Renal cortex interstitium (tissue), 11 donors: ENCODE measurements around the gene CNTNAP5. TPM values are rescaled to one million over a fixed set of nuclear protein-coding genes. Genes with fewer than 3 reads are reported as not detected.
A peak's percentile ranks its signal among the peaks of the same experiment; 100 is the strongest.
"Not testable (repeated sequence)": the region's sequence is repeated elsewhere in the genome, so short reads cannot be mapped to it uniquely, and the experiment has no call there.

Experiments used
- DNase-seq, 11 donors: peaks; one replicate each; pipeline ENCODE4 v3.0.0-alpha.2; 2013; ENCODE audit warnings: low read depth in 9 of 11, low spot score in 4 of 11; ENCODE audit errors: extremely low read depth in 1 of 11
- polyA plus RNA-seq, 3 donors: library from polyadenylated mRNA; unstranded; fragments of 120-200 nt; gene quantifications; one replicate each; pipeline ENCODE4 v1.2.1, GENCODE V29; 2013; ENCODE audit not compliant: insufficient read length in 3 of 3

The CNTNAP5 gene
- polyA plus RNA-seq, 3 donors = 0.03 to 0.04 TPM; not detected in 1

DNA sequence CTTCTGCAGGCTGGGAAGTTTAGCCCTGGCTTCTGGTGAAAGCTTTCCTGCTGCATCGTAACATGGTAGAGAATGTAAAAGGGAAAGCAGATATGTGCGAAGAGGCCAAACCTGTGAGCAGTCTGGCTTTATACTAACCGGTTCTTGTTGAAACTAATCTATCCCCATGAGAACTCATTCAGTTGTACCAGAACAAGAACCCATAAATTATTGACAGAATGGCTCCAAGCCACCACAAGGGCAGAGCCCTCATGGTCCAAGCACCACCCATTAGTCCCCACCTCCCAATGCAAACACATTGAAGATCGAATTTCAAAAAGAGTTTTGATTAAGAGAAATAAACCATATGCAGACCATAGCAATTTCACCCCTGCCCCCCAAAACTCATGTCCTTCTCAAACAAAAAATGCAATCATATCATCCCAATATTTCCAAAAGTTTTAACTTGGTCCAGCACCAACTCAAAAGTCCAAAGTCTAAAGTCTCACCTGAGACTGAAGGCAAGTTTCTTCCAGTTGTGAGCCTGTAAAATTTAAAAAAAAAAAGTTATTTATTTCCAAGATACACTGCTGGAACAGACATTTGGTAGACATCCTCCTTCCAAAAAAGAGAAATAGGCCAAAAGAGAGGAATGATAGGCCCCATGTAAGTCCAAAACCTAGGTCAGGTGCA lies 318.9 kb downstream of the CNTNAP5 start:
- no peak for DNase-seq

DNA sequence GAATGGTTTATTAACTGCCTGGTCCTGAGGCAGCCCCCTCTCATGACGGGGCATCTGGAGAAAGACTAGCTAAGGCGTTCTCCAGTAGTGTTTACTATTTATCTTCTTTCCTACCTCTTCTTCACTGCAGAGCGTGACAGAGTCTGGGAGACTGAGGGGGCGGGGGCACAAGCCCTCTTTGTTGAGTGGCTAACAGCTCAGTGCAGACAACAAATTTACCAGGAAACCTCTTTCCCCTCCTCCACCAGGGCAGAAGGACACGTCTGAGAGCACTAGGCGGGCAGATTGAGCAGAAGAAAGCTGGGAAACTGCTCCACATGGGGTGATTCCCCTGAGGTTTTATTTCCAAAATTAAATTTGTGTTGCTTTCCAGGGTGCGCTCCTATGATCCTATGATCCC lies 322.1 kb downstream of the CNTNAP5 start:
- no peak for DNase-seq

DNA sequence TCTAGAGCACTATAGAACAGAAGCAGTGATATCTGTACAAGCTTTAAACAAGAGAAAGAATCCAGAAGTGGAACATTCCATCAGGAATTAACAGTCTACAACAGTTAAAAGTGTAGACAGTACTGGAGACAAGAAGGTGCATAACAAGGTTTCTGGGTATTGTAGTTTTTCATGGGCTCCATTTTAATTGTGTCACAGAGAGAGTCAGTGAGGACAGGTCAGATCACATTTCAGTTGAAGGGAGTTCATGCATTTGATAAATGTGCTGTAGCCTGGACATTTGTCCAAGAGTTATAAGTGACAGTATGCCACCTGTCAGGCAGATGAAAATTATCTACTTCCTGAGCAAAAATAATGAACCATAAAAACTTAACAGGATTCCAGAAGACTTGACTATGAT lies 328.6 kb downstream of the CNTNAP5 start:
- DNase-seq = peak in 7 of 11 donors; percentile 2 to 36 (median 18)

DNA sequence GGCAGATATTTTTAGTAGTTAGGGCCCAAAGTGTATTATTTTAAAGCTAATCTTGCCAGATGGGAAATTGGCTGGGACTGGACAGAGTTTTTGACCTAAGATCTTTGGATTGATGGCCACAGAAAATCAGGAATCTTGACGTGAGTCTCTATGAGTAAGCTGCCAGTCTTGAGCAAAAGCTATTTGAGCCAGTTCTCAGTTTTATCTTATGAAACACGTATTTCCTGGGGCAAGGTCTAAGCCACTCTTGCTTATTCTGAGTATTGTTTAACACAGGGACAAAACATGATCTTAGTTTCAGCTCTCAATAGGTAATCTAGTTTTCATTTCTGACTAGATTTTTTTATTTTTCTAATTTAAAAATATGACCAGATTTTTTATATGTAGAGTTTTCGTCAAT lies 329.4 kb downstream of the CNTNAP5 start:
- DNase-seq = no peak

DNA sequence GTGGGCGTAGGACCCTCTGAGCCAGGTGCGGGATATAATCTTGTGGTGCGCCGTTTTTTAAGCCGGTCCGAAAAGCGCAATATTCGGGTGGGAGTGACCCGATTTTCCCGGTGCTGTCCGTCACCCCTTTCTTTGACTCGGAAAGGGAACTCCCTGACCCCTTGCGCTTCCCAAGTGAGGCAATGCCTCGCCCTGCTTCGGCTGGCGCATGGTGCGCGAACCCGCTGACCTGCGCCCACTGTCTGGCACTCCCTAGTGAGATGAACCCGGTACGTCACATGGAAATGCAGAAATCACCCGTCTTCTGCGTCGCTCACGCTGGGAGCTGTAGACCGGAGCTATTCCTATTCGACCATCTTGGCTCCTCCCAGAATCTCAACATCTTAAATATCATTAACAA lies 336.9 kb downstream of the CNTNAP5 start:
- DNase-seq = not testable (repeated sequence)

DNA sequence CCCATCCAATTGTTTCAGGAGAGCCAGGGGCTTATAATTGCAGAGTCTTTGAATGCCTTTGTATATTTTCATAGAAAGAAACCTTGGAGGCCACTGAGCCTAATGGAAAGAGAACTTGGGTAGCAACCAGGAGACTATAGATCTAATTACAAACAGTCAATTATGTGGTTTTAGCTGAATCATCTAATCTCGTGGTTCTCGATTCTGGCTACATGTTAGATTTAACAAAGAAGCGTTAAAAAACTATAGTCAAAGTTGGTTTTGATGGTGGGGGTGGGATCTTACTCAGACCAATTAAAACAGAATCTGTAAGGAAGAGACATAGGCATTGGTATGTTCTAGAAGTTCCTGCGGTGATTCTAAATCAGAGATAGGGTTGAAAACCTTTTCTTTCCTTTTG lies 344.1 kb downstream of the CNTNAP5 start:
- DNase-seq = no peak

DNA sequence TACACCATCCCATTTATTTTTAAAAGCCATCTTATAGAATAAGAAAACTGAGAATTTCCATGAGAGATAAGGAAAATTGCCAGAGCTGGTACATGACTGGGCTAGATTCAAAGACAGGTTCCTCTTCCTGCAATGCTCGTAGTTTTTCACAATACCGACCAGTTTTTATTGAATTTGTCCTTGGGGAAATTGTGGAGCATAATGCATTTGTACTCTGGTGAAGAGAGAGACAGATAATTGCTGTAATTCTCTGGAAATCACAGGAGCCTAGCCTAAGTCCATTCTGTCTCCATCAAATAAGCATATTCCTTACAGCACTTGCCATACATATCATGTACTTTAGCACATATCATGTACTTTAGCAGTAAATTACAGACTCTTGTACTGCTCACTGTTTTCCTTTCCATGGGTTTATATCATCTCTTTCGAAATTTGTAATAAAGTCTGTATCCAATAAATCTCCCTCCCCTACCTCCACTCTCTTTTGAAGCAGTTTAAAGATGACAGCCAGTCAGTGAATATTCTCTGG lies 355.2 kb downstream of the CNTNAP5 start:
- DNase-seq = no peak

DNA sequence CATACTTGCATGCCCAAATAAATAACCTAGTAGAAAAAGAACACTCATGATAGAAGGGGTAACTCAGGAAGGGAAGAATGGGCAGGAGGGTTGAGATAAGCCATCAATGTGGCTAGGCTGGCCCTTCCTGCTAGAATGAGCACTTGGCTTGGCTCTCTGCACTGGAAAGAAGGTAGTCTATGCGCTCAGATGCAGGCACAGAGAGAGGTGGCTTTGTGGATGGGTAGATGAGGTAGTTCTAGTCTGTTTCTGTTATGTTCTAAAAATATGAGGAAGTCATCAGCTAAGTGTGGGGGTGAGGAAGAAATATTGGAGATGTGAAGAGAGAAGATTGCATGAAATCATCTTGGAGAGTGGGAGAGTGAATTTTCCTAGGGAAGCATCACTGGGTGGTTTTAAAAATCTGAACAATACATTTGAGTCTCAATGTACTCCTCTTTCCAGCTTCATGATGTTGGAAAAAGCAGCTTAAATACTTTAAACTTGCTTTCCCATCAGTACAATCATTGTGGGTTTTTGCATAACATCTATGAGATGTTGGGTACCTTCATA lies 357.1 kb downstream of the CNTNAP5 start:
- no peak for DNase-seq

DNA sequence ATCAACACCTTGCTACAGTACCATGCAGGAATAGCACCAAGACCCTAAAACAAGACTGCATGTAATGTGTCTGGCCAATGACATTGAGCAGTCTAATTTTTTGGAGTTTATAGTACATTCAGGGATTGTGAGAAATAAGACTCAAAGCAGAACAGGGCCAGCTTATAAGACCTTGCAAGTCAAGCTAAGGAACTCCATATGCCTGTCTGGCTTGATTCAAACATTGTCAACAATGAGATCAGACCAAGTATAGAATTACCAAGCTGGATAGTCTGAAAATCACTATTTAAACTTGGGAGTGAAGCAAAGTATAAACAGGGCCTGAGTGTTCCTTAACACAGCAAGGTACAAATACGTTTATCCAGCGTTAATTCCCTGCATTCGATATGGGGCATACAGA lies 370.9 kb downstream of the CNTNAP5 start:
- DNase-seq = peak in 1 of 11 donors; percentile 1

DNA sequence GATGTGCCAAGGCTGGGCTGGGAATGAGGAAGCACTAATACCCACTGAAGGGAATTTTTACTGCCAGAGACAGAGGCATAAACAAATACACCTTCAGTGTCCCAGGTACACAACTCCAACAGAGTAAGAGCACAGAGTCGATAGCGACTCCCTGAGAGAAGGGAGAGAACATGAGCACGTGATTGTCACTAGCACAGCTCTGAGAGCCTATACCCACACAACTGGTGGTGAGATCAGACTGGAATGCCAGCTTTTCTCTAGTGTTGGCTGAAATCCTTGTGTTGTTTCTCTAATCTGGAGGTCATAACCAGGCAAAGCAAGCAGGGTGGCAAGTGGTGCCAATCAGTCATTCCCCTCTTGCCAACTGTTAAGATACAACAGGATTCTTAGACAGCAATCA lies 377.2 kb downstream of the CNTNAP5 start:
- no peak for DNase-seq

DNA sequence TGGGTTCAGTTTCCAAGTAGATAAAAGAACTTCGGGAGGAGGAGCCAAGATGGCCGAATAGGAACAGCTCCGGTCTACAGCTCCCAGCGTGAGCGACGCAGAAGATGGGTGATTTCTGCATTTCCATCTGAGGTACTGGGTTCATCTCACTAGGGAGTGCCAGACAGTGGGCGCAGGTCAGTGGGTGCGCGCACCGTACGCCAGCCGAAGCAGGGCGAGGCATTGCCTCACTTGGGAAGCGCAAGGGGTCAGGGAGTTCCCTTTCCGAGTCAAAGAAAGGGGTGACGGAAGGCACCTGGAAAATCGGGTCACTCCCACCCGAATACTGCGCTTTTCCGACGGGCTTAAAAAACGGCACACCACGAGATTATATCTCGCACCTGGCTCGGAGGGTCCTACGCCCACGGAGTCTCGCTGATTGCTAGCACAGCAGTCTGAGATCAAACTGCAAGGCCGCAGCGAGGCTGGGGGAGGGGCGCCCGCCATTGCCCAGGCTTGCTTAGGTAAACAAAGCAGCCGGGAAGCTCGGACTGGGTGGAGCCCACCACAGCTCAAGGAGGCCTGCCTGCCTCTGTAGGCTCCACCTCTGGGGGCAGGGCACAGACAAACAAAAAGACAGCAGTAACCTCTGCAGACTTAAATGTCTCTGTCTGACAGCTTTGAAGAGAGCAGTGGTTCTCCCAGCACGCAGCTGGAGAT lies 382.9 kb downstream of the CNTNAP5 start:
- DNase-seq = not testable (repeated sequence)

DNA sequence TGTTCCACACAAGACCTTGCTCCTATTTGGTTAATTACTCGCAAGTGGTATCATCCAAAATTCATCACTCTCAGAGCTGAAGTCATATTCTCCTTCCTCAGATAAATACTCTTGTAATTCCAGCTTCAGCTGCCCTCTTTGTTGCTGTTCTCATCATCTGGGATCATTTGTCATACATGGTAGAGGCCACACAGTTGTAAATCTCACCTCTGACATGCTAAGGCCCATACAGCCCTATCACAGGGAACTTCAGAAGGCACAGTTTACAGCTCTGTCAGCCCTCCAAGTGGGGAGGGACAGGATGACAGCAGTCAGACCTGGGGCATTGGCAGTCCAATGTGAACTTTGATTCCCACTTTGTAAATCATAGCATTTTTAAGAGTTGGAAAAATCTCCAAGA lies 399.0 kb downstream of the CNTNAP5 start:
- DNase-seq = no peak

DNA sequence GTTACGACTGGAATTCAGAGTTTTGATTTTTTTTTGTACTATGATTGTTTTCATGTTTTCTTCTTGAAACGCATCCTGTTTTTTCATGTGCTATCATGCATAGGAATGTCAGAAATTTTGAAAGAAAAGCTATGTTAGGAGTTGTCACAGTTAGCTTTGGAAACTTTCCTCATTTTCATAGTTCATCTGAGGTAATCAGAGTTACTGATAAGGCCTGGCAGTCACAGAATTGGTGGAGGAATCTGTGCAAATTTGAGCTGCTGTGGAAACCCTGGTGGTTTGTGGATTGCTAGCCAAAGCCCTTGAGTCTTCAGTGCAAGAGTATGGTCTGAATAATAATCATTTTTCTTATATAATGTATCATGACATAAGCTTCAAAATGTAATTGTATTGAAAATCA lies 401.0 kb downstream of the CNTNAP5 start:
- DNase-seq = no peak

DNA sequence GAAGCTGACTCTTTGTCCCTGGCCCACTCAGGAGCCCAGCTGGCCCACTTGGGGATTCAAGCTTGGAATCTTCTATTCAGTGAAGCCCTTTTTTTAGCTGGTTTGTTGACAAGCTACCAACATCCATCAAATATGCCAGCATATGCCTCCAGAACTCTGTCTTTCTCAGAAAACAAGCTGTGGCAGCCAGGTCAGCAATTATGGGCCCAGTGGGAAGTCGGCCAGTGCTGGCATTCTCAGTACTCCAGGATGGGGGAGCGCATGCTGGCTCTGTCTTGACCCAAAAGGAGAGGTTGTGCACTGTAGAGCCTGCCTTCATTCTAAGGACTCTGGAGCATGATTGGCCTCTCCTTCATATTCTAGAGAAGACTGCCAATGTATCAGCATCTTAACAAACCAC lies 401.5 kb downstream of the CNTNAP5 start:
- DNase-seq = no peak

DNA sequence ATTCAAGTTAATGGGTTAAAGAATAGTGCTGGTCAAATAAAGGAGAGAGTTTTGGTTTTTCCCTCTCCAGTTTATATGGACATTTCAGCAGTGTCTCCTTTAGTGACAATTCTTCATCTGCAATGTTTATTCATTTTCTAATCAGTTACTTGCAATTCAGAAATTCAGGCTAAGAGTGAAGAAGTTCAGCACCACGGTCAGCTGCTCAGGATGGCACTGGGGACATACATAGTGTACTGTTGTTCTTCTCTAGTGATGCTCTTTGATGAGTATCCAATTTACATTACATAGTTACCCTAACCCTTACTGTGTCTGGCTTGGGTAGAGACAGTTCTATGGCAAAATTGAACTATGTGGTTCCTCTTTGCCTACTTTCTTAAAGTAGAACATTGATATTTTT lies 412.7 kb downstream of the CNTNAP5 start:
- peak in 9 of 11 donors; percentile 8 to 39 (median 24) for DNase-seq

DNA sequence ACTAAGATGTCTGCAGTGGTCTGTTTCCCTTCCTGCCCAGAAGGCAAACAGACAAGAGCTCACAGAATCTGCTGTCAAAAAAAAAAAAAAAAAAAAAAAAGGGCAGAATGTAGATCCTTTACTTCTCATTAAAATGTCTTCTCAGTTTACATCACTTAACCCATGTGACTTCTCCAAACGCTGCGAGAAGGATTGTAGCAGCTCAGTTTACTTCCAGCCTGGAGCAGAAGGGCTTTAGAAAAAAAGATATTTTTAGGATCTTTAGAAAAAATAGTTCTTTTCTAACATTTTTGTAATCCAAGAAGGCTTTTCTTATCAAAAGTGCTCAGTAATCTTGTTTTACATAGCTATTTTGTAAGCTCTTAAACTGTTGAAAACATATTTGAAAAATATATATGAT lies 425.4 kb downstream of the CNTNAP5 start:
- DNase-seq = no peak

DNA sequence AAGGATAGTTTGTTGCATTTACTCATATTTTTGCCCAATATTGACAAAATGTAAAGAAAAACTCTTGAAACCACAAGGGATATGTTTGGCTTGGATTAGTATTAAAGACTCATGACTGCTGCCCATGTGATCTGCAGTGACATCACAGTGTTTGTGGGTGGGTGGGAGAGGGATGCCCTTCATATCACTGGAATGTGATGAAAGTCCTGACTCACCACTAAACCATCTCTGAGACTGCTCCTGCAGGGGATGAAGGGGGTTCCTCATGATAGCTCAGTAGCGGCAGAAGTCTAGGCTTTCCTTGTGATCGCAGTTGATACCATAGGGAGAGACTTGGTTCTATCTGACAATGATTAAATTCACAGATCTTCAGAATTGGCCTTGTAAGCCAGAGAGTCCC lies 451.2 kb downstream of the CNTNAP5 start:
- DNase-seq = no peak

DNA sequence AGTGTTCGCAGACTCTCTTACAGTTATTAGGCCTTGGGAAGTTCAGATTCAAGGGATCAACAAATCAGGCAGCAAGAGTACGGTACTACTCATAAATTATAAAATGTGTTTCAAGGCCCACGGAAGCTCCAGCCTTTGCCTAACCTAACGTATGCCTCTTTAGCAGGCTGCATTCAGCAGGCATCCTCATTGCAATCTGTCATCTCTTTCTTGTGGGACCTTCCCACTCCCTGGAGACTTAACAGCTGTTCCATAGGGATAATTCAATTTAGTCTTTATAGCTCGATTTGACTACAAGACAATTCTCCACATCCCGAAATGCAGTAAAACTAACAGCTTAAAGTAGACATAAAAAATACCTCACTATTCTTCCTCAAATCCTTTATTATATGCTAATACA lies 453.7 kb downstream of the CNTNAP5 start:
- DNase-seq = no peak

DNA sequence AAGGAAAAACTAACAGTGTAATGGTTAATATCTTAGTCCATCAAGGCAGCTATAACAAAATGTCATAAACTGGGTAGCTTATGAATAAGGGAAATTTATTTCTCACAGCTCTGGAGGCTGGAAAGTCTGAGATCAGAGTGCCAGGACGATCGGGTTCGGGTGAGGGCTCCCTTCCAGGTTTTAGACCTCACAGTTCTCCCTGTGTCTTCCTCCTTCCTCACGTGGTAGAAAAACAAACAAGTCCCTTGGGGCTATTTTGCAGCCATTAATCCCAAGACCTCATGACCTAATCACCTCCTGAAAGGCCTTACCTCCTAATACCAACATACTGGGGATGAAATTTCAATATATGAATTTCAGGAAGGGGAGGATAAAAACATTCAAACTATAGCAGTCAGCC lies 455.9 kb downstream of the CNTNAP5 start:
- no peak for DNase-seq

DNA sequence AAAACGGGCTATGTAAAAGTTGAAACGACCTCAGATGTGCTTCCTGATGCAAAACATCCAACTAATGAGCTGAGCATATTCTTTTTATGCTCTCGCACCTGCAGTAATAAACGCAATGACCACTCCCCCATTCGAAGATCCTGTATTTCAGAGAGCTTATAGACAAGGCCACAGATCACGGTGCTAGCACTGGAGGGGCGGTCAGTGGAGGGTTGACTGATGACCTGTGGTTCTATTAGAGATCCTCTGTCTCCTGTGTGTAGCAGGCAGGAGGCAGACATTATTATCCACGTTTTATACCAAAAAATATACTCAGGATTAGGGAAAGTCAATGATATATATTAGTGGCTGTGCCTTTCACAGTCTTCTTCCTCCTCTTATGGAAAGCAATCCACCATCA lies 457.0 kb downstream of the CNTNAP5 start:
- no peak for DNase-seq
